Natural killer cell treated with Interleukin-12 subunit alpha and Interleukin-12 subunit beta and Interleukin-15 and Interleukin-18, amount 100 ng/mL, for 72 hours (primary cell): ENCODE results near the gene COL27A1. TPM values are rescaled to one million over a fixed set of nuclear protein-coding genes. Genes with fewer than 3 reads are reported as not detected.

Experiments
- ATAC-seq, 2 donors: fragments of 150-1000 bp; cut with Tn5 transposase in 1 of 2; sonication (Bioruptor Pico), chemical (Tn5 transposase) in 1 of 2; 2 replicates each; pipeline ENCODE4 v1.10.0; 2021
- DNase-seq: peaks from one replicate; pipeline ENCODE4 v3.0.0; 2022; ENCODE audit warnings: low spot score
- H3K27ac Mint-ChIP-seq, 2 donors: 1 replicate in 1 of 2; 2 replicates in 1 of 2; pipeline ENCODE4 v1.8.0; 2022; ENCODE audit warnings: mixed read lengths in 2 of 2, mild to moderate bottlenecking in 1 of 2, moderate library complexity in 1 of 2
- H3K27me3 Mint-ChIP-seq, 2 donors: 1 replicate in 1 of 2; 2 replicates in 1 of 2; pipeline ENCODE4 v1.8.0; 2022; ENCODE audit warnings: mixed read lengths in 2 of 2
- H3K36me3 Mint-ChIP-seq: one replicate; pipeline ENCODE4 v1.8.0; 2022; ENCODE audit warnings: mixed read lengths
- H3K4me1 Mint-ChIP-seq, 2 donors: 1 replicate in 1 of 2; 2 replicates in 1 of 2; pipeline ENCODE4 v1.8.0; 2022; ENCODE audit warnings: low read depth in 2 of 2, mixed read lengths in 2 of 2, mild to moderate bottlenecking in 1 of 2
- H3K4me3 Mint-ChIP-seq: one replicate; pipeline ENCODE4 v1.8.0; 2022; ENCODE audit warnings: mixed read lengths
- H3K9me3 Mint-ChIP-seq: 2 replicates; pipeline ENCODE4 v1.8.0; 2022; ENCODE audit warnings: mixed read lengths
- total RNA-seq, 2 donors: library from RNA; stranded (reverse); gene quantifications; one replicate each; pipeline ENCODE4 v1.2.3, GENCODE V29; 2022

The COL27A1 gene
- 1 to 10 TPM; 1.5 to 1.6 TPM for total RNA-seq

DNA sequence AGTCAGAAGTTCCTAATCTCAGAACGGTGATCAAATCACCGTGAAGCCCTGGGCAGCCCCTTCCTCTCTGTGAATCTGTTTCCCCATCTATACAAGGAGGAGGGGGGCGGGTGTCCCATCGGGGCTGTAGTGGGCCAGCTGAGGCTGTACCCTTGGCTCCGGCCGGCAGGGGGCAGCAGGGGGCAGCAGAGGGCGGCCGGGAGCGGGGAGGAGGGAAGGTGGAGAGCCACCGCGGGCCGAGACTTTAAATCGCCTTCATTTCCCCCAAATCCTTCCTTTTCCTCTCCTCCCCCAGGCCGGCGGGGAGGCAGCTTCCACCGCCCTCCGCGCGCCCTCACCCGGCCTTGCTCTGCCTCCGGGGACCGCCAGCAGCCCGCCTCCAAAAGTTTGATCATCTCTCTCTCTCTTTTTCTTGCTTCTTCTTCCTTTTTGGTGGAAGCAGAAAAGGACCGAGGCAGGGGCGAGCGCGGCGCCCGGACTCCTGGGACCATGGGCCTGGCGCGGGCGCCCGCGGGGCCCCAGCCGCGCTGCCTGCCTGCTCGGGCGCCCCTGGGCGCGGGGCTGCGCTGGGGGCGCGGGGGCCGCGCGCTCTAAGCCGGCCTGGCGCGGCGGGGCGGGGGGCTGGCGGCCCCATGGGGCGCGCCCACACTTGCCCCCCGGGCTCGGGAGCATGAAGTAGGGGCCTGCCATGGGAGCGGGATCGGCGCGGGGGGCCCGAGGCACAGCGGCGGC, at the start of gene COL27A1:
Gene COL27A1 (plus strand): TSS at position 275 of the 732 bp plus-strand sequence. CDS start 414 bp downstream, at position 689.
- ATAC-seq (peak; percentile 83 to 87), DNase-seq (peak; percentile 76)
- no peaks in the 10 kb centered on the region for H3K9me3 Mint-ChIP-seq

DNA sequence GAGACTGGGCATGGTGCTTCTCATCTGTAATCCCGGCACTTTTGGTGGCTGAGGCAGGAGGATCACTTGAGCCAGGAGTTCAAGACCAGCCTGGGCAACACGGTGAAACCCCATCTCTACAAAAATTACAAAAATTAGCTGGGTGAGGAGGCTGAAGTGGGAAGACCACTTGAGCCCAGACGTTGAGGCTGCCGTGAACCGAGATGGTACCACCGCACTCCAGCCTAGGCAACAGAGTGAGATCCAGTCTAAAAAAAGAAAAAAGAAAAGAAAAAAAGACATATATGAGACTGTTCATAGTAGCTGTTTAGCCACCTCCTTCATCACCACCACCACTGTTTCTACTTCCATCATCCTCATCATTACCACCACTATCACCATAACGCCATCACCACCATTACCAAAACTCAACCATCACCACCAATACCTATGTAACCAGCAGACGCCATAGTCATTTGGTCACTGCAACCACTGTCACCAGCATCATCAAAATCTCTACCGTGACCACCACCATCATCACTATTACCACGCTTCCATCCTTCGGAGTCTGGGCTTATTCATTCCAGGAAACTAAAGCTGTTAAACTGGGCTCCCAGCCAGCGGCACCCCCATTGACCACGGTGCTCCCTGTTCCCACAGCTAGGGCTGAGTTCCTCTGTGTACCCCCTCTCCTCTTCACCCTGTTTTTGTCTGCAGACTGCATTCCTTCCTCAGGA, 47.9 kb upstream of the COL27A1 start:
- H3K9me3 Mint-ChIP-seq = no peaks in the 10 kb centered on the region
- peak; percentile 18 to 63 for ATAC-seq
- no peak for DNase-seq
- no peak overlapping the region for H3K27ac Mint-ChIP-seq
- no peaks in the 10 kb centered on the region for H3K36me3 Mint-ChIP-seq
- no peak overlapping the region for H3K4me3 Mint-ChIP-seq
- peaks cover 0 to 4% of the 10 kb centered on the region in 2 donors for H3K4me1 Mint-ChIP-seq
- peaks cover 21 to 47% of the 10 kb centered on the region in 2 donors for H3K27me3 Mint-ChIP-seq

More for the DNA sequence above, at the start of gene COL27A1:
- H3K4me3 Mint-ChIP-seq = peak within 1 kb of the TSS; percentile 87
- peaks cover 10 to 17% of the 10 kb centered on the region in 2 donors for H3K4me1 Mint-ChIP-seq
- H3K36me3 Mint-ChIP-seq = no peaks in the 10 kb centered on the region
- H3K27ac Mint-ChIP-seq = no peak within 1 kb of the TSS
- peaks cover 36 to 52% of the 10 kb centered on the region in 2 donors for H3K27me3 Mint-ChIP-seq

DNA sequence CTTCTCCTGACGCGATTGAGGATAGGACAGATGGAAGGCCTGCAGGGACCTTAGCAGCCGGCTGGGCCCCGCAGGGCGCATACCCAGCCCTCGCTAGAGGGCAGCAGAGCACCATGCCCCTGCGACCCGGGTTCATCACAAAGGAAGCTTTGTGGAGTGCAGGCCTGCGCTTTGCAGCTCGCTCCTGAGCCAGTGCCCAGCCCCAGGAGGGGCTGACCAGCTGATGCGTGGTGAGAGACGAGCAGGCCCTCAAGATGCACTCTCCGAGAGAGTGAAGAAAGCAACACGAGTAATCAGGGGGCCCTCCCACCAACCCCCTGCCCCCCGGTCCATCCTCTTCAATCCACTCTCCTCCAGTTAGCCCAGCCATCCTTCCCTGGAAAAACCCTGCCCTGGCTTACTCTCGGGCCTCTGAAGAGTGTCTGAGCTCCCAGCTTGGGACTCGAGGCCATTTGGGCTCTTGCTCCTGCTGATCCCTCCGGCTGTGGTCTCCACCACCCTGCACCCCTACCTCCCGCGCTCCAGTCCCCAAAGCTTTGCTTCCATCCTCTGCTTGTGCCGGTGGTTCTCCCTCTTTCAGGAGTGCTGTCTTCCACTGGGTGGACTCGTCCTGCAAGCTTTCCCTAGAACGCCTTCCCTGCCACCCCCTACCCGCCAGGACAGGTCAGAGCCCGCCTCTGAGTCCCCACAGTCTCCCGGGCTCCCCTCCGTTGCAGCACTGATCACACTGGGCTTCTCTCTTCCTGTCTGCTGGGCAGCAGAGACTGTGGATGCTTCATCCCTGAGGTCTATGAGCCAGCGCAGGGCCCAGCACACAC, 47.1 kb upstream of the COL27A1 start:
- no peak overlapping the region for H3K27ac Mint-ChIP-seq
- ATAC-seq (peak; percentile 75 to 83), DNase-seq (no peak)
- no peaks in the 10 kb centered on the region for H3K36me3 Mint-ChIP-seq
- no peak overlapping the region for H3K4me3 Mint-ChIP-seq
- no peaks in the 10 kb centered on the region for H3K9me3 Mint-ChIP-seq
- peaks cover 0 to 4% of the 10 kb centered on the region in 2 donors for H3K4me1 Mint-ChIP-seq
- H3K27me3 Mint-ChIP-seq = peaks cover 21 to 46% of the 10 kb centered on the region in 2 donors

DNA sequence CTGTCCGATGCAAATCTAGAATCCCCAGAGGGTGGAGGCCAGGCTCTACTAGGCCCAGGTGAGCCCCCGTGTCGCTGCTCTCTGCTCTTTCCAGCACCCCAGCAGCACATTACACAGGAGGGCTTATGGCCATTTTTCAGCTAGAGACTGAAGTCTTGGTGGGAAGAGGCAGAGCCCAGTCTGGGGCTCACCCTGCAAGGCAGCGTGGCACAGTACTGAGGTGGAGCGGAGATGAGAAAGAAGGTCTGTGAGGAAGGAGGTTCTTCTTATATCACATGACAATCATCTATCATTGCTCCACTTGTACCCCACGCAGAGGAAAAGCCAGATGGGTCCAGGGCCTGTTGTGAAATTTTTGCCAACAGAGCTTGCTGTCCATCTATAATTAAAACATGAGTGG, 46.2 kb upstream of the COL27A1 start:
- peaks cover 0 to 4% of the 10 kb centered on the region in 2 donors for H3K4me1 Mint-ChIP-seq
- H3K36me3 Mint-ChIP-seq = no peaks in the 10 kb centered on the region
- no peak overlapping the region for H3K27ac Mint-ChIP-seq
- DNase-seq (no peak), ATAC-seq (no peak)
- H3K4me3 Mint-ChIP-seq = no peak overlapping the region
- H3K27me3 Mint-ChIP-seq = peaks cover 25 to 44% of the 10 kb centered on the region in 2 donors
- H3K9me3 Mint-ChIP-seq = no peaks in the 10 kb centered on the region

- ATAC-seq = no peak
- Mint-ChIP-seq H3K4me1 (peaks cover 0 to 4% of the 10 kb centered on the region in 2 donors), H3K9me3 (no peaks in the 10 kb centered on the region), H3K27ac (no peak overlapping the region), H3K36me3 (no peaks in the 10 kb centered on the region), H3K4me3 (no peak overlapping the region), H3K27me3 (peaks cover 27 to 37% of the 10 kb centered on the region in 2 donors)
- no peak for DNase-seq
Measured at GRCh38 chr9:114110180-114110579, 45.2 kb upstream of the COL27A1 start.

GRCh38 chr9:114112325-114112724, 43.0 kb upstream of the COL27A1 start:
- no peak for DNase-seq
- H3K36me3 Mint-ChIP-seq = no peaks in the 10 kb centered on the region
- peaks cover 28 to 35% of the 10 kb centered on the region in 2 donors for H3K27me3 Mint-ChIP-seq
- H3K4me3 Mint-ChIP-seq = no peak overlapping the region
- H3K4me1 Mint-ChIP-seq = peaks cover 0 to 4% of the 10 kb centered on the region in 2 donors
- ATAC-seq = no peak
- H3K27ac Mint-ChIP-seq = no peak overlapping the region
- H3K9me3 Mint-ChIP-seq = no peaks in the 10 kb centered on the region

DNA sequence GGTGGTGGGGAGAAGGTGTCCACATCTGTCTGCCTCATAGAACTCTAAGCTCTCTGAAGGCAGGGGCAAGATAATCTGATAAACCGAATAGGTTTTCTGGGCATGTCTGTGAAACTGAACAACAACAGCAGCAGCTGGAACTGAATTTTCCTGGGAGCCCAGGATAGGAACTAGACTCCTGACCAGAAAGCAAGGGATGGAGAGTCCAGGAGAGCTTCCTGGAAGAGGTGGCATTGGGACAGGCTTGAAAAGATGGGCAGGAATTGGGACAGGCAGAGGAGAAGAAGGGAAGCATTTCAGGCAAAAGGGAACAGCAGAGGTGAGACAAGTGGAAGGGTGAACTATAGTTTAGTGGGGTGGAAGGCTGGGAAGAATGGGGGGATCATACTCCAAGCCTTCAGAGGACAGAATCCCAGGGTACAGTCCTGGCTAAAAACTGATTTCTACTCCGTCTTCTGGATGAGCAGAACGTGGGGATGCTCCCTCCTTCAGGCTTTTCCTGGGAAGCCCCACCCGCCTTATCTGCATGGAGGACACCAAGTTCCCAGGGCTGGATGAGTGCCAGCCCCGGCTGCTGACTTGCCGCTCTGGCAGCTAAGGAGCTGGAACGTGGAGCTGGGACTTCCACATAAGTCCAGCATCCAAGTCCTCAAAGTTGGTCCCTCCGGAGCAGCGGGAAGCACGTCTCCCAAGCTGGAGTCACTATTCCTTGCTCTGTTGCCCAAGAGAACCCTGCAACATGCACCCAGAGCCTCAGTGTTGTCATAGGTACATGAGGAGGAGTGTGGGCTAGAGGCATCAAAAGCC, 42.4 kb upstream of the COL27A1 start:
- ATAC-seq (no peak), DNase-seq (no peak)
- Mint-ChIP-seq H3K4me3 (no peak overlapping the region), H3K9me3 (no peaks in the 10 kb centered on the region), H3K27me3 (peaks cover 27 to 36% of the 10 kb centered on the region in 2 donors), H3K27ac (no peak overlapping the region), H3K36me3 (no peaks in the 10 kb centered on the region), H3K4me1 (no peaks in the 10 kb centered on the region)

GRCh38 chr9:114114364-114114763, 41.0 kb upstream of the COL27A1 start:
- Mint-ChIP-seq H3K36me3 (no peaks in the 10 kb centered on the region), H3K4me3 (no peak overlapping the region), H3K27me3 (peaks cover 27 to 39% of the 10 kb centered on the region in 2 donors), H3K27ac (no peak overlapping the region), H3K9me3 (no peaks in the 10 kb centered on the region), H3K4me1 (no peaks in the 10 kb centered on the region)
- DNase-seq (no peak), ATAC-seq (no peak)

GRCh38 chr9:114115654-114116125, 39.6 kb upstream of the COL27A1 start:
- H3K27ac Mint-ChIP-seq = no peak overlapping the region
- no peak for ATAC-seq
- no peaks in the 10 kb centered on the region for H3K4me1 Mint-ChIP-seq
- no peak overlapping the region for H3K4me3 Mint-ChIP-seq
- H3K36me3 Mint-ChIP-seq = no peaks in the 10 kb centered on the region
- DNase-seq = no peak
- no peaks in the 10 kb centered on the region for H3K9me3 Mint-ChIP-seq
- H3K27me3 Mint-ChIP-seq = peaks cover 30 to 45% of the 10 kb centered on the region in 2 donors

GRCh38 chr9:114116126-114116747, 39.1 kb upstream of the COL27A1 start:
- H3K4me3 Mint-ChIP-seq = no peak overlapping the region
- DNase-seq (no peak), ATAC-seq (peak; percentile 15 to 29)
- H3K27me3 Mint-ChIP-seq = peaks cover 28 to 47% of the 10 kb centered on the region in 2 donors
- no peaks in the 10 kb centered on the region for H3K4me1 Mint-ChIP-seq
- H3K36me3 Mint-ChIP-seq = no peaks in the 10 kb centered on the region
- H3K27ac Mint-ChIP-seq = no peak overlapping the region
- no peaks in the 10 kb centered on the region for H3K9me3 Mint-ChIP-seq

DNA sequence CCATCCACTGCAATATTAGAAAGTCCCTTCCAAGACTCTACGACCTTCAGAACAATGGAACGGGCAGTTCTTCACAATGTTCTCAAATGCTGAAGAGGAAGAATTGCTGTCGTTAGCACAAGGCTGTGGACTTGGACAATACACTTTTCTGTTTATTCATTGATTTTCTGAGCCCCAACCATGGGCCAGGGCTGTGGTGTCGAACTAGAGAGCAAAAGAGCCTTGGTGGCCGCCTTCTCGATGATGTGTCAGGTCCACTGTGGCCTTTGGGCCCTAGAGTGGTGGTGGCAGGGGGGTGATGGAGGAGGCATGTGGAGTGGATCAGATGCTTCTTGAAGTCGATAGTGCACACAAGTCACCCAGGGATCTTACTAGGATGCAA, 37.7 kb upstream of the COL27A1 start:
- ATAC-seq (no peak), DNase-seq (no peak)
- H3K4me1 Mint-ChIP-seq = no peaks in the 10 kb centered on the region
- no peaks in the 10 kb centered on the region for H3K9me3 Mint-ChIP-seq
- H3K4me3 Mint-ChIP-seq = no peak overlapping the region
- no peaks in the 10 kb centered on the region for H3K36me3 Mint-ChIP-seq
- peaks cover 24 to 42% of the 10 kb centered on the region in 2 donors for H3K27me3 Mint-ChIP-seq
- H3K27ac Mint-ChIP-seq = no peak overlapping the region

DNA sequence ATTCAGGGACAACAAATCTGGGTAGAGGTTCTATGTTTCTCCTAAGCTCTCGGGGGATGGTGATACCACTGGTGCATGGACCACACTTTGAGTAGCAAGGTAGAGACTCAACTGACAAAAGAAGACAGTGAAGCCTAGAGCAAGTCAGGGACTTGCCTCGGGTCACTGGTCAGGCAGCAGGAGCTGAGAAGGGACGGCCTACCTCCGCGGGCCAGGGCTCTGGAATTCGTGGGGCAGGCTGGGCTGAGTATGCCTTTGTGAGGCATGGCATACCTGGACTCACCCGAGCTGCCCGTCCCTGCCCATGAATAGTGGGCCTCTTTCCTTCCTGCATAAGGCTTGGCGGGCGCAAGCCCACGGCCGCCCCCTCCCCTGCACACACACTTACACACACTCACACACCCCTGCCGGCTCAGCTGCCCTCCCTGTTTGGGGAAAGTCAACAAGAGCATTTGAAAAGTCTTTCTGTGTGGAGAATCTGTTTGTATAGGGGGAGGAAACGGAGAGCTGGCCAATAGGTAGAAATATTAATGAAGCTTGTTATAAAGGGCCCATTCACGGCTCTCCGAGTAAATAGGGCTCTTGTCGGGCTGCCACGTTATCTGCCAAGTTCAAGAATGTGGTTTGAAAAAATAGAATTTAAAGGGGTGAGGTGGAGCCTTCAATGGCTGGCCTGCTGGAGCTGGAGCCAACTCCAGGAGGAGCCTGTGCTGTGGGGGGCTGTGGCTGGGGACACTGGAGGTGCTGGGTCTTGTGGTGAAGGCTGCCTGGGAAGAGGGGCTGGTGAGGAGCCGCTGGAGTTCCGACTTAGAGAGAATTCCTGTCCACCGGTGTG, 37.1 kb upstream of the COL27A1 start:
- Mint-ChIP-seq H3K36me3 (no peaks in the 10 kb centered on the region), H3K9me3 (no peaks in the 10 kb centered on the region), H3K4me3 (no peak overlapping the region), H3K27me3 (peaks cover 20 to 37% of the 10 kb centered on the region in 2 donors), H3K4me1 (no peaks in the 10 kb centered on the region), H3K27ac (no peak overlapping the region)
- ATAC-seq = peak in 1 of 2 donors; percentile 21
- no peak for DNase-seq
